ENCODE measurements around the gene MTUS2.

The MTUS2 gene

DNA sequence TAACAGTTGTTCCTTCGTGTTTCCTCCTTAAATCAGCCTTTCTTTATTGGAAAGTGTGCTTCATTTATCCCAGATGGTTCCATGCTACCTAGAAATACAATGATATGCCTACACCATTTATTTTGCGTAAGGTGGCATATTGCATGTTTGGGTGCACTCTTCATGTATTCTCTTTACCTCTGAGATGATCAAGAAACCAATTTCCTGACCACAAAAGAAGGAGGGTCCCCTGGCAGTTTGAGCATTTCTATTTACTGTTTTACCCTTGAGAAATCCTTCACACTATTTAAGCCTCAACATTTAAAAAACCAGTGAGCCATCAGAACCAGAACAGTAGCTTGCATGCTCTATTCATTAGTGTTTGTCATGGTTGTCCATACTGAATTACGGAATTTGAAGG, 354.0 kb downstream of the MTUS2 start:
- ChIA-PET POLR2A (no interaction called here), CTCF (no interaction called here)
- DNase-seq (ENCODE audit: extremely low spot score), result no peak
- TF ChIP-seq ARNT (IDR thresholded peaks at IDR 0.05) (no peak), HDGF (IDR thresholded peaks at IDR 0.05; ENCODE audit: borderline replicate concordance) (no peak), TARDBP (IDR thresholded peaks at IDR 0.05) (no peak), LEF1 (IDR thresholded peaks at IDR 0.05; ENCODE audit: borderline replicate concordance) (no peak), FOXK2 (IDR thresholded peaks at IDR 0.05) (no peak)
- TF ChIP-seq, protein P1, sequence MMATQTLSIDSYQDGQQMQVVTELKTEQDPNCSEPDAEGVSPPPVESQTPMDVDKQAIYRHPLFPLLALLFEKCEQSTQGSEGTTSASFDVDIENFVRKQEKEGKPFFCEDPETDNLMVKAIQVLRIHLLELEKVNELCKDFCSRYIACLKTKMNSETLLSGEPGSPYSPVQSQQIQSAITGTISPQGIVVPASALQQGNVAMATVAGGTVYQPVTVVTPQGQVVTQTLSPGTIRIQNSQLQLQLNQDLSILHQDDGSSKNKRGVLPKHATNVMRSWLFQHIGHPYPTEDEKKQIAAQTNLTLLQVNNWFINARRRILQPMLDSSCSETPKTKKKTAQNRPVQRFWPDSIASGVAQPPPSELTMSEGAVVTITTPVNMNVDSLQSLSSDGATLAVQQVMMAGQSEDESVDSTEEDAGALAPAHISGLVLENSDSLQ (IDR thresholded peaks at IDR 0.05), result no peak

DNA sequence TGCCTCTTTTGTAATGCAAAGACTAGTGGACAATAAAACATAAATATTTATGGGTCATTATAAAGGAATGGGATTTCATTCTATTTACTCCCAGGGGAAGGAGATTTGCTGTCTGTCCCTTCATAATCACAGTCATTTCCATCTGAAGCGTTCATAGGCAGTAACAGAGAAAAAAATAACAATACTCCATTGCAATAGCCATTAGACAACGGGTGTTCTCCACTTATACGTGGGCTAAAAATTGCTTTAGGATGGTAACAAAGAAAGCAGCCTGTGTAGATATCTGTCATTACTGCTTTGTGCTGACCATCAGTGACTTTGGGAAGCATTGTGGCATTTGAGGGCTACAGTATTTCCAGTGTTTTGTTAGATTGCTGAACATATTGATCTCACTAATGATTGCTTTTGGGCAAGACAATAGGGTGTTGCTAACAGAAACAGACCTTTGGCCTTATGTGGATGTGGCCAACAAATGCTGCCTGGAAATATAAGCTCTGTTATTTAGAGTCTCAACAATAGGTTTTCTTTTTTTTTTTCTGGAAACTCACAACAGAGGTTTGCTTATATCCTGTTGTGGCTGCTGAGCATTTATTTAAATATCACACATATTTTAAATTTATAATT, 355.2 kb downstream of the MTUS2 start:
- DNase-seq (ENCODE audit: extremely low spot score), result no peak
- POLR2A ChIA-PET, result no interaction called here
- TF ChIP-seq HDGF (IDR thresholded peaks at IDR 0.05; ENCODE audit: borderline replicate concordance) (no peak), FOXA1 (IDR thresholded peaks at IDR 0.05) (no peak), FOXM1 (IDR thresholded peaks at IDR 0.05; ENCODE audit: borderline replicate concordance) (no peak), LEF1 (IDR thresholded peaks at IDR 0.05; ENCODE audit: borderline replicate concordance) (no peak), CTBP1 (IDR thresholded peaks at IDR 0.05; ENCODE audit: borderline replicate concordance) (no peak), NFRKB (IDR thresholded peaks at IDR 0.05) (no peak), FOXK2 (IDR thresholded peaks at IDR 0.05) (no peak), SUZ12 (IDR thresholded peaks at IDR 0.05) (no peak)
- CTCF ChIA-PET, result no interaction called here

DNA sequence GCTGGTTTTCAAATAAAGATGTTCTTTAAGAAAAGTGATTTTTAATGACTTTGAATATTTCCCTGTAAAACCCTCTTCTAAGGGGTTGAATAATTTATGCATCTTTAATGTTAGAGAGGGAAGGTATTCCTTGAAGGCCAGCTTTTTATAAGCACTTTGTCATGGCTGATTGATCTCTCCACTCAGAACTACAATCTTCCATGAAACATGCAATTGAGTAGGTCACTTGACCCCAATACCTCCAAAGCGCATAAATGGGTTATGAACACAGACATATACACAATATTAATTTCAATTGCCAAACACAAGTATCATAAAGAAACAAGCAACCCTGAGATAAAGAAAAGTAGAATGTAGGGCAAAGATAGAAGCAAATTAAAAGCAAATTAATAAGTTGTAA, 359.9 kb downstream of the MTUS2 start:
- DNase-seq (ENCODE audit: extremely low spot score), result no peak
- ChIA-PET CTCF (no interaction called here), POLR2A (no interaction called here)
- TF ChIP-seq, protein P1 (IDR thresholded peaks at IDR 0.05), result no peak
- no peak for TF ChIP-seq ARNT (IDR thresholded peaks at IDR 0.05)
- TF ChIP-seq LEF1 (IDR thresholded peaks at IDR 0.05; ENCODE audit: borderline replicate concordance), result no peak
- no peak for TF ChIP-seq TARDBP (IDR thresholded peaks at IDR 0.05)
- TF ChIP-seq ZNF384 (IDR thresholded peaks at IDR 0.05), result no peak
- TF ChIP-seq FOXK2 (IDR thresholded peaks at IDR 0.05), result no peak
- TF ChIP-seq SUZ12 (IDR thresholded peaks at IDR 0.05), result no peak
- TF ChIP-seq CTBP1 (IDR thresholded peaks at IDR 0.05; ENCODE audit: borderline replicate concordance), result no peak
- TF ChIP-seq BHLHE40 (IDR thresholded peaks at IDR 0.05; ENCODE audit: borderline replicate concordance), result no peak
- TF ChIP-seq ELF4 (IDR thresholded peaks at IDR 0.05), result no peak
- TF ChIP-seq SP1 (IDR thresholded peaks at IDR 0.05), result no peak
- TF ChIP-seq HDGF (IDR thresholded peaks at IDR 0.05; ENCODE audit: borderline replicate concordance), result no peak
- TF ChIP-seq L3MBTL2 (conservative IDR thresholded peaks at IDR 0.05), result no peak
- TF ChIP-seq FOXM1 (IDR thresholded peaks at IDR 0.05; ENCODE audit: borderline replicate concordance), result no peak
- TF ChIP-seq FOXA1 (IDR thresholded peaks at IDR 0.05), result no peak
- TF ChIP-seq NFRKB (IDR thresholded peaks at IDR 0.05), result no peak

DNA sequence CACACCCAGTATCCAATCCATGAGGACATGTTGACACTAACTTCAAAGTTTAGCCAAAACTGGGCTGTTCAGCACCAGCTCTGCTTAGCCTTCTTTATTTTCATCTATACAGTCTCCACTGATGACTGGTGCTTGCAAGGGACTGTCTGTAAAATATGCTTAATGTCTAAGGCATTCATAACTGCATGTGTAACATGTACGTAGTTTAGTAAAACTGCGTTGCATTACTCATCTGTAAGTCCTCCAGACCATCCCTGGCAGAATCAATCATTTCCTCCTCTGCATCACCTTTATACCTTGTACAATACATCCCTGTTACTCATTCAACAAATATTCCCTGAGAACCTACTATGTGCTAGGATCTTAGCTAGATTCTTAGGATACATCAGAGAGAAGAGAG, 362.1 kb downstream of the MTUS2 start:
- ChIA-PET CTCF (no interaction called here), POLR2A (no interaction called here)
- DNase-seq (ENCODE audit: extremely low spot score), result no peak
- no peak for TF ChIP-seq SUZ12 (IDR thresholded peaks at IDR 0.05)
- no peak for TF ChIP-seq SP1 (IDR thresholded peaks at IDR 0.05)
- no peak for TF ChIP-seq CTBP1 (IDR thresholded peaks at IDR 0.05; ENCODE audit: borderline replicate concordance)
- TF ChIP-seq FOXA1 (IDR thresholded peaks at IDR 0.05), result no peak
- TF ChIP-seq FOXM1 (IDR thresholded peaks at IDR 0.05; ENCODE audit: borderline replicate concordance), result no peak
- no peak for TF ChIP-seq LEF1 (IDR thresholded peaks at IDR 0.05; ENCODE audit: borderline replicate concordance)
- no peak for TF ChIP-seq ELF4 (IDR thresholded peaks at IDR 0.05)
- no peak for TF ChIP-seq ZNF384 (IDR thresholded peaks at IDR 0.05)
- no peak for TF ChIP-seq L3MBTL2 (conservative IDR thresholded peaks at IDR 0.05)
- no peak for TF ChIP-seq ARNT (IDR thresholded peaks at IDR 0.05)
- TF ChIP-seq FOXK2 (IDR thresholded peaks at IDR 0.05), result no peak
- no peak for TF ChIP-seq BHLHE40 (IDR thresholded peaks at IDR 0.05; ENCODE audit: borderline replicate concordance)
- TF ChIP-seq NFRKB (IDR thresholded peaks at IDR 0.05), result no peak
- TF ChIP-seq, protein P1 (IDR thresholded peaks at IDR 0.05), result no peak
- no peak for TF ChIP-seq TARDBP (IDR thresholded peaks at IDR 0.05)
- TF ChIP-seq HDGF (IDR thresholded peaks at IDR 0.05; ENCODE audit: borderline replicate concordance), result no peak

DNA sequence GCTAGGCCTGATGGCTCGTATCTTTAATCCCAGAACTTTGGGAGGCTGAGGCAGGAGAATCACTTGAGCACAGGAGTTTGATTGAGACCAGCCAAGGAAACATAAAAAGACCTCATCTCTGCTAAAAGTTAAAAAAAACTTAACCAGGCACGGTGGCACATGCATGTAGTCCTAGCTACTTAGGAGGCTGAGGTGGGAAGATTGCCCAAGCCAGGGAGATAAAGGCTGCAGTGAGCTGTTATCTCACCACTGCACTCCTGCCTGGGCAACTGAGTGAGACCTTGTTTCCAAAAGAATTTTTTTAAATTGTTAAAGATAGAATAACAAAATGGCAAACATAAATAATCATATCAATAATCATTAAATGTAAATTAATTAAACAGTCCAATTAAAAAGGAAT, 365.8 kb downstream of the MTUS2 start:
- TF ChIP-seq CTBP1 (IDR thresholded peaks at IDR 0.05; ENCODE audit: borderline replicate concordance) (no peak), FOXK2 (IDR thresholded peaks at IDR 0.05) (no peak), NFRKB (IDR thresholded peaks at IDR 0.05) (no peak)
- TF ChIP-seq, protein P1 (IDR thresholded peaks at IDR 0.05), result no peak
- DNase-seq (ENCODE audit: extremely low spot score), result no peak
- CTCF ChIA-PET, result no interaction called here
- POLR2A ChIA-PET, result no interaction called here

DNA sequence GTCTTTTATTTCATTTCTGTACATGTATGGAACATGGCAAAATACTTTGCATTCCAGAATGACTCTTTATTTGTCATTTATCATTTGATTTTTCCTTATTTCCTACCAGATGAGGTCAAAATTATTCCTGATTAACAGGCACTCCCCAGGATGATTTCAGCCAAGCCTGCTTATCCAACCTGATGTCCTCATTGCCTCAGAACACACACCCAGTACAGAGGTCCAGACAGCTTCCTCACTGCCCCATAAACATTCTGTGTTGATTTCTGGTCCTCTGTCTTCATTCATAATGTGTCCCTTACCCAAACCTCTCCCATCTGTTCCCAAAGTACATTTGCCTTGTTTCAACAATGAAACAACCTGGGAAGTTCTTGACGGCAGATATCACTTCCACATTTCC, 367.4 kb downstream of the MTUS2 start:
- TF ChIP-seq CTBP1 (IDR thresholded peaks at IDR 0.05; ENCODE audit: borderline replicate concordance) (no peak), ZNF384 (IDR thresholded peaks at IDR 0.05) (no peak), L3MBTL2 (conservative IDR thresholded peaks at IDR 0.05) (no peak), BHLHE40 (IDR thresholded peaks at IDR 0.05; ENCODE audit: borderline replicate concordance) (no peak), FOXK2 (IDR thresholded peaks at IDR 0.05) (no peak)
- TF ChIP-seq, protein P1 (IDR thresholded peaks at IDR 0.05), result no peak
- ChIA-PET POLR2A (no interaction called here), CTCF (no interaction called here)
- DNase-seq (ENCODE audit: extremely low spot score), result no peak

Measured in HEK293T (cell line).